BLaER1 treated with 17β-estradiol and CSF1 and Interleukin-3, amounts not matched to agents 10 nM and 100 nM (cell line): Measurements from ENCODE around the gene FBXW11.

Experiments
- H3K27ac ChIP-seq, 11 experiments: shearing (Covaris generic); formaldehyde crosslinking; 2 replicates each; pipeline ENCODE4 v1.8.1; 2022
- H3K27me3 ChIP-seq, 11 experiments: shearing (Covaris generic); formaldehyde crosslinking; 2 replicates each; pipeline ENCODE4 v1.8.1; 2022
- H3K36me3 ChIP-seq, 11 experiments: shearing (Covaris generic); formaldehyde crosslinking; 2 replicates each; pipeline ENCODE4 v1.8.1; 2022
- H3K4me1 ChIP-seq, 10 experiments: shearing (Covaris generic); formaldehyde crosslinking; 2 replicates each; pipeline ENCODE4 v1.8.1; 2022
- H3K4me2 ChIP-seq, 11 experiments: shearing (Covaris generic); formaldehyde crosslinking; 2 replicates each; pipeline ENCODE4 v1.8.1; 2022
- H3K4me3 ChIP-seq, 10 experiments: shearing (Covaris generic); formaldehyde crosslinking; 2 replicates each; pipeline ENCODE4 v1.8.1; 2022
- H3K9ac ChIP-seq, 11 experiments: shearing (Covaris generic); formaldehyde crosslinking; 2 replicates each; pipeline ENCODE4 v1.8.1; 2022
- H3K9me3 ChIP-seq, 11 experiments: shearing (Covaris generic); formaldehyde crosslinking; replicated peaks in 1 of 11; 2 replicates each; pipeline ENCODE4 v1.8.1; 2022
- H4K20me1 ChIP-seq, 11 experiments: shearing (Covaris generic); formaldehyde crosslinking; 2 replicates each; pipeline ENCODE4 v1.8.1; 2022
- Cebpa-rat ChIP-seq, 11 experiments: shearing (Covaris generic); IDR thresholded peaks; 2 replicates each; pipeline ENCODE4 v1.8.1; 2022

FBXW11 gene

DNA sequence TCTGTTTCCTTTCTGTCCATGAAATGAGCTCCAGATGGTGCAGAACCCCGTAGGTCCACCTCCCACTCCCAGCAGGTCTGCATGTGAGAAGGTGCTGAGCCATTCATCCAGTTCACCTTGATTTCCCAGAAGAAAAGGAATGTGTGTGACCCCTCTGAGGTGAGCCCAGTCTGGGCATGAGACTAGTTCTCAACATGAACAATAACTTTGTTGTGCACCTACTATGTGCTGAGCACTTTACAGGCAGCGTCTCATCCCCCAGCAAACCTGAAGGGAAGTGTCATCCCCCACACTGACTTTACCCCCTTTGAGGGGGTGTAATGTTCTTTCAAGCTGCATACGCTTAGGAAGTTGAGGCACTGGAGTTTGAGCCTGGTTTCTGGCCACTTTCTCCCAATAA lies 159.4 kb downstream of the FBXW11 start:
- Histone ChIP-seq H3K36me3 (0 out of 22 replicates have a peak, but pooled peaks cover 0 to 7% (median 0%) of the 10 kb centered on the region in 11 experiments), H3K27me3 (no peaks in the 10 kb centered on the region), H4K20me1 (peaks cover 0 to 13% (median 0%) of the 10 kb centered on the region in 11 experiments; a peak in 2 of 22 replicates), H3K9me3 (no peaks in the 10 kb centered on the region), H3K4me3 (no peak overlapping the region), H3K27ac (no peak overlapping the region), H3K4me1 (peaks cover 7 to 23% (median 15%) of the 10 kb centered on the region in 10 experiments; a peak in 19 of 20 replicates), H3K4me2 (peak overlapping the region in 5 of 11 experiments; percentile 33 to 60 (median 54); a peak in 8 of 22 replicates), H3K9ac (no peak overlapping the region)
- TF ChIP-seq Cebpa-rat (IDR thresholded peaks at IDR 0.05): no peak

- Histone ChIP-seq H4K20me1 (peaks cover 0 to 13% (median 0%) of the 10 kb centered on the region in 11 experiments; a peak in 2 of 22 replicates), H3K4me1 (peaks cover 7 to 23% (median 15%) of the 10 kb centered on the region in 10 experiments; a peak in 18 of 20 replicates), H3K9ac (no peak overlapping the region), H3K9me3 (no peaks in the 10 kb centered on the region), H3K4me3 (no peak overlapping the region), H3K27me3 (no peaks in the 10 kb centered on the region), H3K4me2 (peak overlapping the region in 8 of 11 experiments; percentile 33 to 60 (median 50); a peak in 16 of 22 replicates), H3K36me3 (0 out of 22 replicates have a peak, but pooled peaks cover 0 to 7% (median 0%) of the 10 kb centered on the region in 11 experiments), H3K27ac (no peak overlapping the region)
- TF ChIP-seq Cebpa-rat (IDR thresholded peaks at IDR 0.05): no peak
Measured at GRCh38 chr5:171846323-171846722, 160.1 kb downstream of the FBXW11 start.

- peak overlapping the region in 10 of 11 experiments; percentile 12 to 60 (median 46); a peak in 15 of 22 replicates for H3K4me2 ChIP-seq
- no peak overlapping the region for H3K9ac ChIP-seq
- no peak overlapping the region for H3K4me3 ChIP-seq
- no peak for TF ChIP-seq Cebpa-rat (IDR thresholded peaks at IDR 0.05)
- 0 out of 22 replicates have a peak, but pooled peaks cover 0 to 7% (median 0%) of the 10 kb centered on the region in 11 experiments for H3K36me3 ChIP-seq
- no peaks in the 10 kb centered on the region for H3K9me3 ChIP-seq
- peaks cover 0 to 13% (median 0%) of the 10 kb centered on the region in 11 experiments; a peak in 2 of 22 replicates for H4K20me1 ChIP-seq
- H3K27ac ChIP-seq: no peak overlapping the region
- H3K4me1 ChIP-seq: peaks cover 8 to 25% (median 16%) of the 10 kb centered on the region in 10 experiments
- no peaks in the 10 kb centered on the region for H3K27me3 ChIP-seq
Measured at GRCh38 chr5:171845857-171846256, 160.6 kb downstream of the FBXW11 start.

- no peak overlapping the region for H3K4me3 ChIP-seq
- H3K9ac ChIP-seq: no peak overlapping the region
- H3K36me3 ChIP-seq: 0 out of 22 replicates have a peak, but pooled peaks cover 0 to 7% (median 0%) of the 10 kb centered on the region in 11 experiments
- H3K27ac ChIP-seq: no peak overlapping the region
- peak overlapping the region in 3 of 11 experiments; percentile 12 to 51 (median 42); a peak in 4 of 22 replicates for H3K4me2 ChIP-seq
- H3K9me3 ChIP-seq: peaks cover 0 to under 1% (median 0%) of the 10 kb centered on the region in 11 experiments; a peak in 2 of 22 replicates
- H3K27me3 ChIP-seq: no peaks in the 10 kb centered on the region
- H4K20me1 ChIP-seq: peaks cover 0 to 13% (median 0%) of the 10 kb centered on the region in 11 experiments; a peak in 2 of 22 replicates
- no peak for TF ChIP-seq Cebpa-rat (IDR thresholded peaks at IDR 0.05)
- H3K4me1 ChIP-seq: peaks cover 13 to 29% (median 21%) of the 10 kb centered on the region in 10 experiments
Measured at GRCh38 chr5:171845040-171845630, 161.3 kb downstream of the FBXW11 start.

GRCh38 chr5:171842777-171843328 lies 163.6 kb downstream of the FBXW11 start:
- Histone ChIP-seq H3K9ac (no peak overlapping the region), H3K27ac (no peak overlapping the region), H3K36me3 (no peaks in the 10 kb centered on the region), H3K4me2 (no peak overlapping the region), H3K27me3 (no peaks in the 10 kb centered on the region), H3K4me1 (peaks cover 13 to 32% (median 21%) of the 10 kb centered on the region in 10 experiments), H3K9me3 (peaks cover 0 to 3% (median 0%) of the 10 kb centered on the region in 11 experiments; a peak in 2 of 22 replicates), H4K20me1 (peaks cover 0 to 13% (median 0%) of the 10 kb centered on the region in 11 experiments; a peak in 2 of 22 replicates), H3K4me3 (no peak overlapping the region)
- no peak for TF ChIP-seq Cebpa-rat (IDR thresholded peaks at IDR 0.05)

- Histone ChIP-seq H3K9me3 (peaks cover 0 to 3% (median 0%) of the 10 kb centered on the region in 11 experiments; a peak in 2 of 22 replicates), H3K9ac (no peak overlapping the region), H3K4me2 (no peak overlapping the region), H3K27ac (no peak overlapping the region), H3K4me1 (peaks cover 13 to 31% (median 21%) of the 10 kb centered on the region in 10 experiments), H4K20me1 (peaks cover 0 to 13% (median 0%) of the 10 kb centered on the region in 11 experiments; a peak in 2 of 22 replicates), H3K27me3 (no peaks in the 10 kb centered on the region), H3K36me3 (no peaks in the 10 kb centered on the region), H3K4me3 (no peak overlapping the region)
- TF ChIP-seq Cebpa-rat (IDR thresholded peaks at IDR 0.05): no peak
Measured at GRCh38 chr5:171841984-171842776, 164.3 kb downstream of the FBXW11 start.

- Histone ChIP-seq H3K27me3 (no peaks in the 10 kb centered on the region), H3K9ac (no peak overlapping the region), H3K4me1 (peaks cover 3 to 18% (median 14%) of the 10 kb centered on the region in 10 experiments), H3K4me2 (peak overlapping the region in 6 of 11 experiments; percentile 10 to 50 (median 19); a peak in 6 of 22 replicates), H3K36me3 (no peaks in the 10 kb centered on the region), H3K4me3 (no peak overlapping the region), H4K20me1 (peaks cover 0 to 10% (median 0%) of the 10 kb centered on the region in 11 experiments; a peak in 2 of 22 replicates), H3K27ac (no peak overlapping the region), H3K9me3 (peaks cover 0 to 3% (median 0%) of the 10 kb centered on the region in 11 experiments; a peak in 2 of 22 replicates)
- TF ChIP-seq Cebpa-rat (IDR thresholded peaks at IDR 0.05): no peak
Measured at GRCh38 chr5:171840711-171841522, 165.5 kb downstream of the FBXW11 start.

DNA sequence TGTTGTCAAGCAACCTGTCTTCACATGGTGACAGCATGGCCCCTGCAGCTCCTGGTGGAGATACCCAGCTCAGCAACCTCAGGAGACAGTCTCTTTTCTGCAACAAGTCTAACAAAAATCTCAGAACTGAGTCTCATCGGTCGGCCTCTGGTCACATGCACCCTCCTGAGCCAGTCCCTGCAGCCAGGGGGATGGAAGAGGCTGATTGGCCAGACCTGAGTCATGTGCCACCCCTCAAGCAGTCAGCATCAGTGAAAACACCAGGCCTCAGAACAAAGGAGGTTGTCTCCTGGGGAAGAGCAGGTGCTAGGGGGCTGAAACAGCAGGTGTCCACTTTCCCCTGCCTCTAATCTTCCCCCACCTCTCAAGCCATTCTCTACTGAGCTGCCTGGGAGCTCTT lies 166.4 kb downstream of the FBXW11 start:
- Histone ChIP-seq H3K4me3 (no peak overlapping the region), H3K4me2 (peak overlapping the region in 5 of 11 experiments; percentile 10 to 50 (median 20); a peak in 3 of 22 replicates), H4K20me1 (peaks cover 0 to 1% (median 0%) of the 10 kb centered on the region in 11 experiments; a peak in 1 of 22 replicates), H3K27me3 (no peaks in the 10 kb centered on the region), H3K4me1 (peaks cover 0 to 11% (median 7%) of the 10 kb centered on the region in 10 experiments; a peak in 13 of 20 replicates), H3K9ac (no peak overlapping the region), H3K9me3 (peaks cover 0 to 3% (median 0%) of the 10 kb centered on the region in 11 experiments; a peak in 2 of 22 replicates), H3K27ac (no peak overlapping the region), H3K36me3 (no peaks in the 10 kb centered on the region)
- no peak for TF ChIP-seq Cebpa-rat (IDR thresholded peaks at IDR 0.05)
